ENCODE measurements around the gene OPCML. TPM values are rescaled to one million over a fixed set of nuclear protein-coding genes. Genes with fewer than 3 reads are reported as not detected.

The OPCML gene
- total and polyA plus RNA-seq, 2 of the 13 experiments (the other 11 are each of a cell fraction or from before 2014, with no cell fraction given): not detected

DNA sequence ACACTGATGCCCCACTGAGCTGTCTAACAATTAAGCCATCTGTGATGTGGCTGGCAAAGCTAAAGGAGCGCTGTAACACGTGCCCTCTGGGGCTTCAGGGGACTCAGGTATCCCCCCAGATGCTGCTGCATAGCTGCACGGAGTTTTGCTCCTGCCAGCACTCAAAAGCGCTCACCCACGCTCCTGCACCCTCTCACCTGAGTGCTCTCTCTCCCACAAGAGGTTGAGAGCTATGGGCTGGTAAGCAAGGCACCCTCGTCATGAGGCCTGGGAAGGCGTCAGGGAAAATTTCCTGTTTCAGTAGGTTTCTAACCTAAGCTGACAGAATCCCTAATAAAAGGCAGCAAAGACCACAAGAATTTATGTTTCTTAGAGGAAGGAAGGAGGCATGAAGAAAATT lies 850.3 kb downstream of the OPCML start:
- H3K4me1 ChIP-seq (ENCODE audit: insufficient read depth, low read length): no peaks in the 10 kb centered on the region
- no peaks in the 10 kb centered on the region for H3K36me3 ChIP-seq (replicated peaks in 1 of 2; ENCODE audit: control insufficient read depth in 1 of 2, insufficient read depth in 2 of 2, low read length in 2 of 2)
- H3K9ac ChIP-seq (ENCODE audit: insufficient read depth, low read depth, low read length): no peak overlapping the region
- H3K27me3 ChIP-seq (ENCODE audit: control insufficient read depth in 1 of 2, insufficient read depth in 2 of 2, low read length in 2 of 2): no peaks in the 10 kb centered on the region
- ChIA-PET CTCF (ENCODE audit: low intra/inter-chr PET ratio, low total read pairs) (no interaction called here), POLR2A (no interaction called here)
- 3% methylated on average over 7 of the region's 7 CpGs for WGBS (ENCODE audit: low lambda C conversion rate)
- no peak overlapping the region for H3K27ac ChIP-seq (ENCODE audit: extremely low read length, insufficient read depth, low read length)
- peaks cover 72% of the 10 kb centered on the region for H3K9me3 ChIP-seq (ENCODE audit: low read length)
- in situ Hi-C loops (cut with HindIII; ENCODE audit: extremely low pct_ligation_motif_present, low pct_unique_long_range_greater_than_20kb): no loop called here
- no peak overlapping the region for H3K4me2 ChIP-seq (ENCODE audit: low read depth, low read length)
- no peak for DNase-seq (ENCODE audit: low spot score)
- BruUV-seq (replicated peaks): no TSS peak
- intact Hi-C loops (cut with micrococcal nuclease; ENCODE audit: unreplicated experiment): no loop called here
- no peak overlapping the region for H2AFZ ChIP-seq (ENCODE audit: low read length)
- no peak overlapping the region for H3K4me3 ChIP-seq (replicated peaks in 1 of 3; ENCODE audit: insufficient read depth in 1 of 3, low read depth in 2 of 3, low read length in 3 of 3)
- ATAC-seq: no peak
- H3K79me2 ChIP-seq (ENCODE audit: insufficient read depth, low read length): no peaks in the 10 kb centered on the region
- TF ChIP-seq RFX3 (CRISPR knock-in tag; IDR thresholded peaks at IDR 0.05) (no peak), ZNF746 (CRISPR knock-in tag; IDR thresholded peaks at IDR 0.05) (no peak), NBN (conservative IDR thresholded peaks at IDR 0.05) (no peak), SYNCRIP (IDR thresholded peaks at IDR 0.05; ENCODE audit: insufficient read depth, low read depth, low read length) (no peak), SRSF4 (IDR thresholded peaks at IDR 0.05; ENCODE audit: low read depth, low read length, poor library complexity, severe bottlenecking) (no peak), ZNF782 (CRISPR knock-in tag; IDR thresholded peaks at IDR 0.05; ENCODE audit: borderline replicate concordance) (no peak), ZNF772 (CRISPR knock-in tag; IDR thresholded peaks at IDR 0.05) (no peak), SUZ12 (IDR thresholded peaks at IDR 0.05; ENCODE audit: low read depth, low read length) (no peak), NFE2L1 (CRISPR knock-in tag; IDR thresholded peaks at IDR 0.05; ENCODE audit: borderline replicate concordance) (no peak), SP1 (IDR thresholded peaks at IDR 0.05) (no peak), SP1 (CRISPR knock-in tag; IDR thresholded peaks at IDR 0.05) (no peak), FOXJ3 (CRISPR knock-in tag; IDR thresholded peaks at IDR 0.05; ENCODE audit: borderline replicate concordance) (no peak), ZNF674 (CRISPR knock-in tag; IDR thresholded peaks at IDR 0.05; ENCODE audit: low read depth) (no peak), SSRP1 (CRISPR knock-in tag; IDR thresholded peaks at IDR 0.05) (no peak), POLR2AphosphoS2 (IDR thresholded peaks at IDR 0.05; ENCODE audit: low read depth, low read length) (no peak)
- no peaks in the 10 kb centered on the region for H4K20me1 ChIP-seq (ENCODE audit: insufficient read depth, low read length)
- FAIRE-seq: no peak

Measured in HepG2 (cell line).